ENCODE data around the gene MBTPS1.

DNA sequence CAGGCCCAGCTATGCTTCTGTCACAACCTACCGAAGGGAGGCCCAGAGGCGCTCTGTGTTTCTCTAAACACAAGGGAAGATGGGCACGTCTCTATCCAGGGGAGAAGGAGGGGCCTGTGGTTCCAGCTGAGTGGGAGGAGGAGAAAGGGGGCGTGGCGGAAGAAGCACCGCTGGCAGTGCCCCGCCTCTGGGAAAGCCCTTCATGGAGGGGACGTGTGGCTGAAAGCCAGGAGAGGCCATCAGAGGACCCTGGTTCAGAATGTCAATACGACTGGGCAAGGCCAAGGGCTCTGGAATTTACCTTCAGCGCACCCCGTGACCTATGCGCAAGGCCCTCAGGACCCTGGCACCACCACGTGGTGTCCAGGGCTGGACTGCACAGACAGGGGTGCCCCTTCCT is 61.8 kb downstream of the MBTPS1 start:
- TF ChIP-seq CREB1 (IDR thresholded peaks at IDR 0.05; ENCODE audit: low read depth): no peak
- TF ChIP-seq SREBF1 (IDR thresholded peaks at IDR 0.05; ENCODE audit: low read length): no peak
- TF ChIP-seq, protein P1, sequence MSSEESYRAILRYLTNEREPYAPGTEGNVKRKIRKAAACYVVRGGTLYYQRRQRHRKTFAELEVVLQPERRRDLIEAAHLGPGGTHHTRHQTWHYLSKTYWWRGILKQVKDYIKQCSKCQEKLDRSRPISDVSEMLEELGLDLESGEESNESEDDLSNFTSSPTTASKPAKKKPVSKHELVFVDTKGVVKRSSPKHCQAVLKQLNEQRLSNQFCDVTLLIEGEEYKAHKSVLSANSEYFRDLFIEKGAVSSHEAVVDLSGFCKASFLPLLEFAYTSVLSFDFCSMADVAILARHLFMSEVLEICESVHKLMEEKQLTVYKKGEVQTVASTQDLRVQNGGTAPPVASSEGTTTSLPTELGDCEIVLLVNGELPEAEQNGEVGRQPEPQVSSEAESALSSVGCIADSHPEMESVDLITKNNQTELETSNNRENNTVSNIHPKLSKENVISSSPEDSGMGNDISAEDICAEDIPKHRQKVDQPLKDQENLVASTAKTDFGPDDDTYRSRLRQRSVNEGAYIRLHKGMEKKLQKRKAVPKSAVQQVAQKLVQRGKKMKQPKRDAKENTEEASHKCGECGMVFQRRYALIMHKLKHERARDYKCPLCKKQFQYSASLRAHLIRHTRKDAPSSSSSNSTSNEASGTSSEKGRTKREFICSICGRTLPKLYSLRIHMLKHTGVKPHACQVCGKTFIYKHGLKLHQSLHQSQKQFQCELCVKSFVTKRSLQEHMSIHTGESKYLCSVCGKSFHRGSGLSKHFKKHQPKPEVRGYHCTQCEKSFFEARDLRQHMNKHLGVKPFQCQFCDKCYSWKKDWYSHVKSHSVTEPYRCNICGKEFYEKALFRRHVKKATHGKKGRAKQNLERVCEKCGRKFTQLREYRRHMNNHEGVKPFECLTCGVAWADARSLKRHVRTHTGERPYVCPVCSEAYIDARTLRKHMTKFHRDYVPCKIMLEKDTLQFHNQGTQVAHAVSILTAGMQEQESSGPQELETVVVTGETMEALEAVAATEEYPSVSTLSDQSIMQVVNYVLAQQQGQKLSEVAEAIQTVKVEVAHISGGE (CRISPR knock-in tag; IDR thresholded peaks at IDR 0.05): no peak
- no peak for TF ChIP-seq GATAD2B (conservative IDR thresholded peaks at IDR 0.05; ENCODE audit: low read depth)
- TF ChIP-seq, protein P2, sequence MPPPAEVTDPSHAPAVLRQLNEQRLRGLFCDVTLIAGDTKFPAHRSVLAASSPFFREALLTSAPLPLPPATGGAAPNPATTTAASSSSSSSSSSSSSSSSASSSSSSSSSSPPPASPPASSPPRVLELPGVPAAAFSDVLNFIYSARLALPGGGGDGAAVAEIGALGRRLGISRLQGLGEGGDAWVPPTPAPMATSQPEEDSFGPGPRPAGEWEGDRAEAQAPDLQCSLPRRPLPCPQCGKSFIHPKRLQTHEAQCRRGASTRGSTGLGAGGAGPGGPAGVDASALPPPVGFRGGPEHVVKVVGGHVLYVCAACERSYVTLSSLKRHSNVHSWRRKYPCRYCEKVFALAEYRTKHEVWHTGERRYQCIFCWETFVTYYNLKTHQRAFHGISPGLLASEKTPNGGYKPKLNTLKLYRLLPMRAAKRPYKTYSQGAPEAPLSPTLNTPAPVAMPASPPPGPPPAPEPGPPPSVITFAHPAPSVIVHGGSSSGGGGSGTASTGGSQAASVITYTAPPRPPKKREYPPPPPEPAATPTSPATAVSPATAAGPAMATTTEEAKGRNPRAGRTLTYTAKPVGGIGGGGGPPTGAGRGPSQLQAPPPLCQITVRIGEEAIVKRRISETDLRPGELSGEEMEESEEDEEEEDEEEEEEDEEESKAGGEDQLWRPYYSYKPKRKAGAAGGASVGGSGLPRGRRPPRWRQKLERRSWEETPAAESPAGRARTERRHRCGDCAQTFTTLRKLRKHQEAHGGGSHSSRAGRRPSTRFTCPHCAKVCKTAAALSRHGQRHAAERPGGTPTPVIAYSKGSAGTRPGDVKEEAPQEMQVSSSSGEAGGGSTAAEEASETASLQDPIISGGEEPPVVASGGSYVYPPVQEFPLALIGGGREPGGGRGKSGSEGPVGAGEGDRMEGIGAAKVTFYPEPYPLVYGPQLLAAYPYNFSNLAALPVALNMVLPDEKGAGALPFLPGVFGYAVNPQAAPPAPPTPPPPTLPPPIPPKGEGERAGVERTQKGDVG (CRISPR knock-in tag; IDR thresholded peaks at IDR 0.05): no peak
- TF ChIP-seq RELA (IDR thresholded peaks at IDR 0.05; ENCODE audit: borderline replicate concordance, partially characterized antibody): no peak
- TF ChIP-seq NRF1 (conservative IDR thresholded peaks at IDR 0.05; ENCODE audit: low read depth, low read length): no peak
- no peak for TF ChIP-seq MEF2A (IDR thresholded peaks at IDR 0.05; ENCODE audit: insufficient read depth, low read depth, low read length)
- no peak for TF ChIP-seq EZH2 (IDR thresholded peaks at IDR 0.05; ENCODE audit: borderline replicate concordance, control insufficient read depth, low read depth, low read length)
- no peak for TF ChIP-seq HCFC1 (IDR thresholded peaks at IDR 0.05; ENCODE audit: low read length)

All from GM12878 (cell line).